ENCODE results near the gene RBM42. TPM values are rescaled to one million over a fixed set of nuclear protein-coding genes. Genes with fewer than 3 reads are reported as not detected.

The RBM42 gene, protein sequence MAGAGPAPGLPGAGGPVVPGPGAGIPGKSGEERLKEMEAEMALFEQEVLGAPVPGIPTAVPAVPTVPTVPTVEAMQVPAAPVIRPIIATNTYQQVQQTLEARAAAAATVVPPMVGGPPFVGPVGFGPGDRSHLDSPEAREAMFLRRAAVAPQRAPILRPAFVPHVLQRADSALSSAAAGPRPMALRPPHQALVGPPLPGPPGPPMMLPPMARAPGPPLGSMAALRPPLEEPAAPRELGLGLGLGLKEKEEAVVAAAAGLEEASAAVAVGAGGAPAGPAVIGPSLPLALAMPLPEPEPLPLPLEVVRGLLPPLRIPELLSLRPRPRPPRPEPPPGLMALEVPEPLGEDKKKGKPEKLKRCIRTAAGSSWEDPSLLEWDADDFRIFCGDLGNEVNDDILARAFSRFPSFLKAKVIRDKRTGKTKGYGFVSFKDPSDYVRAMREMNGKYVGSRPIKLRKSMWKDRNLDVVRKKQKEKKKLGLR
- 78.7 TPM for total RNA-seq (ENCODE audit: unreplicated experiment)
- long read RNA-seq, transcript RBM42-201 (10 exons, 1,680 nt), result major isoform, 13 of 60 reads
- long read RNA-seq, partial matches to known transcripts, result 10 of 60 reads
- long read RNA-seq, other reads (novel, unspliced or antisense), result 34 of 60 reads

DNA sequence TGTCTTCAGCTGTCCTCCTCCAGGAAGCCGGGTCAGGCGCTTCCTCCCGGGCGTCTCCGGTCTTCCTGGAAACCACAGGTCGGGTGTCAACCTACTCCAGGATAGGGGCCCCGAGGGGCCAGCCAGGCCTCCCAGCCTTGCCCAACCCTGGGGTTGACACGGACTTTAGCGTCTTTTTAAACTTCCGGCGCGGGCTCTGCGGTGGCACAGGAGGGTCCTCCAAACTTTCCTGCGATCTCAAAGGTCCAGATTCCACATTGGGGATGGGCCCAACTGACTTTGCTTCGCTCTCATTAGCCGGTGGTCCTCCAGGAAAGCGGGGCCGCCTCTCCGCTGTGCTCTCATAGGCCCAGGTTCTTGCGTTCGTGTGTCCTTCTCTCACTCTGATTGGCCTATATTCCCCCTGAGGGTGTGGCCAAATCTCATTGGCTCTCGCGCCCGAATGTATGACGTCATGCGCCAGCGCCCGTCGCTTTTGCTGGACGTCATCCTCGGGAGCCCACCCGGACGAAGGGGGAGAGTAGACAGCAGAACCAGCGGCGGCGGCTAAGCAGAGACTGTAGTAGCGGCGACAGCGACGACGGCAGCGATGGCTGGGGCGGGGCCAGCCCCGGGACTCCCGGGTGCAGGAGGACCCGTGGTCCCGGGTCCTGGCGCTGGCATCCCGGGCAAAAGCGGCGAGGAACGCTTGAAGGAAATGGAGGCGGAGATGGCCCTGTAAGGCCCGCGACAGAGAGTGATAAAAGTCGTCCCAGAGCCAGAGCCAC, at the start of gene RBM42:
TSS of gene RBM42 (plus strand) at position 472 of the 767 bp plus-strand sequence. CDS start at position 590, 118 bp downstream.
- Mint-ChIP-seq H3K36me3 (ENCODE audit: unreplicated experiment) (no peaks in the 10 kb centered on the region), H3K27me3 (ENCODE audit: unreplicated experiment) (peaks cover 5% of the 10 kb centered on the region), H3K9me3 (ENCODE audit: unreplicated experiment) (peaks cover 7% of the 10 kb centered on the region), H3K4me1 (ENCODE audit: low read depth, unreplicated experiment) (peaks cover 2% of the 10 kb centered on the region), H3K4me3 (ENCODE audit: unreplicated experiment) (peak within 1 kb of the TSS; percentile 98), H3K27ac (ENCODE audit: unreplicated experiment) (peak within 1 kb of the TSS; percentile 90)
- no peak for TF ChIP-seq CTCF (IDR thresholded peaks at IDR 0.05; ENCODE audit: partially characterized antibody, unreplicated experiment)
- DNase-seq, result peak; percentile 97

GRCh38 chr19:35582760-35583159, 46.1 kb upstream of the RBM42 start:
- peaks cover 2% of the 10 kb centered on the region for H3K27me3 Mint-ChIP-seq (ENCODE audit: unreplicated experiment)
- no peak overlapping the region for H3K27ac Mint-ChIP-seq (ENCODE audit: unreplicated experiment)
- no peaks in the 10 kb centered on the region for H3K36me3 Mint-ChIP-seq (ENCODE audit: unreplicated experiment)
- no peak for DNase-seq
- H3K4me1 Mint-ChIP-seq (ENCODE audit: low read depth, unreplicated experiment), result no peaks in the 10 kb centered on the region
- no peaks in the 10 kb centered on the region for H3K9me3 Mint-ChIP-seq (ENCODE audit: unreplicated experiment)
- no peak overlapping the region for H3K4me3 Mint-ChIP-seq (ENCODE audit: unreplicated experiment)
- no peak for TF ChIP-seq CTCF (IDR thresholded peaks at IDR 0.05; ENCODE audit: partially characterized antibody, unreplicated experiment)

- Mint-ChIP-seq H3K4me1 (ENCODE audit: low read depth, unreplicated experiment) (no peaks in the 10 kb centered on the region), H3K9me3 (ENCODE audit: unreplicated experiment) (no peaks in the 10 kb centered on the region), H3K36me3 (ENCODE audit: unreplicated experiment) (no peaks in the 10 kb centered on the region), H3K4me3 (ENCODE audit: unreplicated experiment) (no peak within 1 kb of the TSS), H3K27me3 (ENCODE audit: unreplicated experiment) (peaks cover 3% of the 10 kb centered on the region), H3K27ac (ENCODE audit: unreplicated experiment) (no peak within 1 kb of the TSS)
- no peak for DNase-seq
- TF ChIP-seq CTCF (IDR thresholded peaks at IDR 0.05; ENCODE audit: partially characterized antibody, unreplicated experiment), result no peak
Measured at GRCh38 chr19:35585848-35586247, 43.0 kb upstream of the RBM42 start, which contains the start of gene PMIS2. Gene PMIS2 (plus strand): TSS chr19:35586173. CDS start chr19:35586260, 87 bp downstream.

GRCh38 chr19:35587321-35587720, 41.5 kb upstream of the RBM42 start:
- no peak overlapping the region for H3K27ac Mint-ChIP-seq (ENCODE audit: unreplicated experiment)
- H3K4me3 Mint-ChIP-seq (ENCODE audit: unreplicated experiment), result no peak overlapping the region
- no peaks in the 10 kb centered on the region for H3K4me1 Mint-ChIP-seq (ENCODE audit: low read depth, unreplicated experiment)
- no peak for TF ChIP-seq CTCF (IDR thresholded peaks at IDR 0.05; ENCODE audit: partially characterized antibody, unreplicated experiment)
- no peak for DNase-seq
- H3K9me3 Mint-ChIP-seq (ENCODE audit: unreplicated experiment), result no peaks in the 10 kb centered on the region
- peaks cover 2% of the 10 kb centered on the region for H3K27me3 Mint-ChIP-seq (ENCODE audit: unreplicated experiment)
- no peaks in the 10 kb centered on the region for H3K36me3 Mint-ChIP-seq (ENCODE audit: unreplicated experiment)

All from glutamatergic neuron (in vitro differentiated cells).